Esophagus muscularis mucosa (tissue), 4 donors: ENCODE measurements around the gene PLD4. TPM values are rescaled to one million over a fixed set of nuclear protein-coding genes. Genes with fewer than 3 reads are reported as not detected.

Experiments used
- DNase-seq: peaks from one replicate; pipeline ENCODE4 v3.0.0-alpha.2; 2017; ENCODE audit errors: extremely low spot score
- H3K27ac ChIP-seq, 4 donors: fragments of 200-600 bp; sonication (generic); replicated peaks in 1 of 4; 1 replicate in 3 of 4; 2 replicates in 1 of 4; pipeline ENCODE4 v1.5.1; 2016 to 2019; ENCODE audit warnings: mild to moderate bottlenecking in 1 of 4
- H3K27me3 ChIP-seq, 4 donors: fragments of 200-600 bp; sonication (generic); one replicate each; pipeline versions ENCODE4 v1.5.1 to v1.6.0; 2016 to 2019
- H3K36me3 ChIP-seq, 4 donors: fragments of 200-600 bp; sonication (generic); one replicate each; pipeline ENCODE4 v1.5.1; 2016 to 2019
- H3K4me1 ChIP-seq, 4 donors: fragments of 200-600 bp; sonication (generic); one replicate each; pipeline ENCODE4 v1.5.1; 2016 to 2019
- H3K4me3 ChIP-seq, 4 donors: fragments of 200-600 bp; sonication (generic); 1 replicate in 2 of 4; 2 replicates in 2 of 4; pipeline ENCODE4 v1.5.1; 2016 to 2019; ENCODE audit warnings: mild to moderate bottlenecking in 4 of 4, moderate library complexity in 1 of 4
- H3K9me3 ChIP-seq, 4 donors: fragments of 200-600 bp; sonication (generic); 1 replicate in 3 of 4; 2 replicates in 1 of 4; pipeline ENCODE4 v1.5.1; 2016 to 2019
- EP300 ChIP-seq: sonication (generic); formaldehyde crosslinking; IDR thresholded peaks from one replicate; pipeline ENCODE4 v1.6.1; 2017; ENCODE audit warnings: antibody characterized with exemption
- POLR2A ChIP-seq: fragments of 450-650 bp; IDR thresholded peaks from one replicate; pipeline ENCODE4 v1.6.1; 2017; ENCODE audit warnings: antibody characterized with exemption, moderate library complexity, mild to moderate bottlenecking, low read depth
- POLR2AphosphoS5 ChIP-seq, 2 donors: sonication (generic); formaldehyde crosslinking; IDR thresholded peaks; one replicate each; pipeline ENCODE4 v1.6.1; 2017; ENCODE audit warnings: antibody characterized with exemption in 2 of 2
- WGBS: methylation state at CpG from one replicate; pipeline ENCODE4 v1.1.5; 2018; 5-methylcytosine and 5-hydroxymethylcytosine counted together
- intact Hi-C: fragments of 100-400 bp; cut with DNase I; formaldehyde crosslinking; loops from one replicate; pipeline ENCODE4 v1.15.1; 2023
- total RNA-seq, 4 donors: library from RNA; depleted of rRNA; stranded (reverse); fragments of >200 nt; gene quantifications; one replicate each; pipeline versions ENCODE4 v1.1.0 to v1.2.1, GENCODE V29; 2016
- TF ChIP-seq, protein P1 (sequence below), 3 experiments: fragments of 200-600 bp in 2 of 3; fragments of 450-650 bp in 1 of 3; sonication (generic) in 2 of 3; IDR thresholded peaks; one replicate each; pipeline ENCODE4 v1.5.1; 2017 to 2019; ENCODE audit warnings: antibody characterized with exemption in 3 of 3, mild to moderate bottlenecking in 2 of 3, moderate library complexity in 1 of 3

The PLD4 gene
- total RNA-seq, 4 donors from 2014 or later = under 0.01 to 0.50 (median 0.15) TPM

DNA sequence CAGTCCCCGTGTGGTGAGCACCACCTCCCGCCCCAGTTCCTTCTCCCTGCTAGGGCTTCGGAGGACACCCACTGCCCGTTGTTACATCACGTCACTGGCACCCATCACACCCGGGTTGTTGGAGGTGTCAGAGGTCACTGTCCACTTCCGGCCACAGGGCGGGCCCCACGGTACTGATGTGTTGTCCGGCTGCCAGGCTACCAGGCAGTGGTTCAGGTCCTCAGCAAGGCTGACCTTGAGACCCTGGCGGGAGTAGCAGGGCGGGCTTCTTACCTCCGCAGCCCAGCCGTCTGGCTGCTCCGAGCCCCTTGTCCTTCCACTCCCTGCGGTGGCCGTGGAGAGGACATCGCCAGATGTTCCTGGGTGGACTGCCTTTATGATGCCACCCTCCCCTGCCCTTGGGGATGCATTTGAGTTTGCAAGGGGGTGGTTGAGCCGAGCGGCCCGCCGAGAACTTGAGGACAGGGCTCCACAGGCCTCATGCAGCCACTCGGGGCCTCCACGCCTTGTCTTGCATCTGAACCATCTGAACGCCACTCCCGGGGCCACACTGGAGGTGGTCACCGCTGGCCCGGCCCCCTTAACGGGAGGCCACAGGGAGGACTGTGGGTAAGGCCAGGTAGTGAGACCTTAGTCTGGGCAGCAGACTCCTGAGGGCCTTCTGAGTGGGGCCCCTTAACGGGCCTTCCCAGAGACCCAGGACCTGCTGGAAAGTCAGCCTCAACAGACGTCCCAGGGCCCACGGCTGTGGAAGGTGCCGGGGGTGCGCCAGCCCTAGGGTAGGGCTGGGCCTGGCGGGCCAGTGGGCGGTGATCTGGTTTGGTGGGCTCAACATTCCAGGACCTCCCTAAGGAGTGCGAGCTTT lies 27.1 kb upstream of the PLD4 start:
- peaks cover 0 to 24% (median 0%) of the 10 kb centered on the region in 4 donors for H3K36me3 ChIP-seq
- H3K27ac ChIP-seq = no peak overlapping the region
- peaks cover 18 to 34% (median 26%) of the 10 kb centered on the region in 4 donors for H3K4me1 ChIP-seq
- H3K9me3 ChIP-seq = no peaks in the 10 kb centered on the region
- intact Hi-C loops = loop anchor here (5.0 kb wide), 1 partner anchor 150 kb away; no protein-coding TSS in a partner anchor
- H3K4me3 ChIP-seq = no peak overlapping the region
- DNase-seq = no peak
- 87% methylated on average over 28 of the region's 37 CpGs for whole genome bisulfite sequencing
- no peak for TF ChIP-seq EP300
- TF ChIP-seq, protein P1, sequence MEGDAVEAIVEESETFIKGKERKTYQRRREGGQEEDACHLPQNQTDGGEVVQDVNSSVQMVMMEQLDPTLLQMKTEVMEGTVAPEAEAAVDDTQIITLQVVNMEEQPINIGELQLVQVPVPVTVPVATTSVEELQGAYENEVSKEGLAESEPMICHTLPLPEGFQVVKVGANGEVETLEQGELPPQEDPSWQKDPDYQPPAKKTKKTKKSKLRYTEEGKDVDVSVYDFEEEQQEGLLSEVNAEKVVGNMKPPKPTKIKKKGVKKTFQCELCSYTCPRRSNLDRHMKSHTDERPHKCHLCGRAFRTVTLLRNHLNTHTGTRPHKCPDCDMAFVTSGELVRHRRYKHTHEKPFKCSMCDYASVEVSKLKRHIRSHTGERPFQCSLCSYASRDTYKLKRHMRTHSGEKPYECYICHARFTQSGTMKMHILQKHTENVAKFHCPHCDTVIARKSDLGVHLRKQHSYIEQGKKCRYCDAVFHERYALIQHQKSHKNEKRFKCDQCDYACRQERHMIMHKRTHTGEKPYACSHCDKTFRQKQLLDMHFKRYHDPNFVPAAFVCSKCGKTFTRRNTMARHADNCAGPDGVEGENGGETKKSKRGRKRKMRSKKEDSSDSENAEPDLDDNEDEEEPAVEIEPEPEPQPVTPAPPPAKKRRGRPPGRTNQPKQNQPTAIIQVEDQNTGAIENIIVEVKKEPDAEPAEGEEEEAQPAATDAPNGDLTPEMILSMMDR (IDR thresholded peaks at IDR 0.05) = no peak
- TF ChIP-seq POLR2AphosphoS5 (IDR thresholded peaks at IDR 0.05) = no peak
- no peak for TF ChIP-seq POLR2A
- H3K27me3 ChIP-seq = no peaks in the 10 kb centered on the region

DNA sequence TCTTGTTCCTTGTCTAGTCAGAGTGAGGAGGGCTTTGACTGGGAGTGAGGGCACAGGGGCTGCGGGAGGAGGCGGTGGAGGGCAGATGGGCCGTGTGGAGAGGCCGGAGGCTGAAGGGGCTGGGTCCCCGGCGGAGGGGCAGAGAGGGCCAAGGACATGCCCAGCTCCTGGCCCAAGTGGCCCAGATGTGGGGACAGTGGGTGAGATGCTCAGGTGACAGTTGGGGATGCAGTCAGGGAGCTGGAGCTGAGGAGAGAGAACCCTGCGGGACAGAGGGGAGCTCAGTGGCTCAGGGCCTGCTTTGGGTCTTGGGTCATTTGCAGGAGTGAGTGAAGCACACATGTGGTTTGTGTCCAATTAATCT lies 26.5 kb upstream of the PLD4 start:
- no peaks in the 10 kb centered on the region for H3K9me3 ChIP-seq
- 93% methylated on average over 7 of the region's 7 CpGs for WGBS
- H3K27ac ChIP-seq = no peak overlapping the region
- no peak for TF ChIP-seq POLR2AphosphoS5 (IDR thresholded peaks at IDR 0.05)
- no peak for TF ChIP-seq EP300
- TF ChIP-seq POLR2A = no peak
- TF ChIP-seq, protein P1 (IDR thresholded peaks at IDR 0.05) = no peak
- H3K27me3 ChIP-seq = no peaks in the 10 kb centered on the region
- peaks cover 18 to 34% (median 26%) of the 10 kb centered on the region in 4 donors for H3K4me1 ChIP-seq
- H3K36me3 ChIP-seq = peaks cover 0 to 21% (median 0%) of the 10 kb centered on the region in 4 donors
- intact Hi-C loops = loop anchor here (5.0 kb wide), 1 partner anchor 149 kb away; no protein-coding TSS in a partner anchor
- DNase-seq = no peak
- no peak overlapping the region for H3K4me3 ChIP-seq

DNA sequence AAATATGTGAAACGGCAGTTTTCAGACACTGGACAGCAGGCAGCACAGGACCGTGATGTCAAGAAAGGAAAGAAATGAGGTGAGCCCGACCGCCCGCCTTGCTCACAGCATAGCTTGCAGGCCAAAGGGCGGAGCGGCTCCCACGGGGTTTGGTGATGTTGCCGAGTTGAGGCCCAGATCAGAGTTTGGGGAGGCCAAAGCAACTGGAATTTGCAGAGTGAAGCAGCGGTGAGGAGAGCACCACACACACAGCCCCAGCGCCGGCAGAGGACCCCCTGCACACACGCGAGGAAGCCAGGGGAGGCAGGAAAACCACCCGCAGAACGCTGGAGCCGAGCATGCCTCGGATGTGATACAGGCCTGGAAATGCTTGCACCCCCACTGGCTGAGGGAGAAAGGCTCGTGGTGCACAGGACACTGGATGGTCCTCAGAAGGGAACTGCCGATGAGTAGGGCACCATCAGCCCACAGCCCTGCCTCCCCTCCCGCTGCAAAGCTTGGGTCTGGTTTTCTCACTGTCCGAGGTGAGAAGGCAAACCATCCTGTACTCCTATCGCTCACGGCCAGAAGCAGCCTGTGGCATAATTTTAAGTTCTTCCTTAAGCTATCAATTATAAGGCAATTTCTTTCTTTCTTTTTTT lies 25.7 kb upstream of the PLD4 start:
- Histone ChIP-seq H3K4me3 (no peak overlapping the region), H3K27ac (no peak overlapping the region), H3K9me3 (no peaks in the 10 kb centered on the region), H3K27me3 (no peaks in the 10 kb centered on the region), H3K4me1 (peaks cover 18 to 34% (median 26%) of the 10 kb centered on the region in 4 donors), H3K36me3 (peaks cover 0 to 13% (median 0%) of the 10 kb centered on the region in 4 donors)
- intact Hi-C loops = loop anchor here (5.0 kb wide), 1 partner anchor 148 kb away; no protein-coding TSS in a partner anchor
- WGBS = 77% methylated on average over 19 of the region's 24 CpGs
- TF ChIP-seq EP300 (no peak), POLR2AphosphoS5 (IDR thresholded peaks at IDR 0.05) (no peak)
- TF ChIP-seq, protein P1 (IDR thresholded peaks at IDR 0.05) = no peak
- DNase-seq = no peak

DNA sequence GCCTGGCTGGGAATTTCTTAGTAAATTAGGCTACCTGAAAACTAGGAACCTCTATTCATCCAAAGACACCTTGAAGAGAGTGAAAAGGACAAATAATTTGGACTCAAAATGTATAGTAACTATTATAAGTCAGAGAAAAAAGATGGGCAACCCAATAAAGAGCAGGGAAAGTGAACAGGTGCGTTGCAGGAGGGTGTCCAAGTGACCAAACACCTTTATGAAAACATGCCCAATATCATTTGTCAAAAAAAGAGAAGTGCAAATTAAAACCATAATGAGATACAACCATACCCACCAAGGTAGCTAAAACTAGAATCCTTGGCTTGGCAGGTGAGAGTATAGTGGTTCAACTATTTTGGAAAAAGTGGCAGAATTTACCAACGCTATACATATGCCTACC lies 24.9 kb upstream of the PLD4 start:
- intact Hi-C loops = loop anchor here (5.0 kb wide), 1 partner anchor 148 kb away; no protein-coding TSS in a partner anchor
- H3K36me3 ChIP-seq = peaks cover 0 to 5% (median 0%) of the 10 kb centered on the region in 4 donors
- H3K4me1 ChIP-seq = peaks cover 13 to 26% (median 22%) of the 10 kb centered on the region in 4 donors
- H3K4me3 ChIP-seq = no peak overlapping the region
- no peak for TF ChIP-seq POLR2A
- no peak for TF ChIP-seq EP300
- TF ChIP-seq POLR2AphosphoS5 (IDR thresholded peaks at IDR 0.05) = no peak
- TF ChIP-seq, protein P1 (IDR thresholded peaks at IDR 0.05) = no peak
- WGBS = 46% methylated on average over 2 of the region's 2 CpGs
- H3K27me3 ChIP-seq = peaks cover 0 to 5% (median 0%) of the 10 kb centered on the region in 4 donors
- no peaks in the 10 kb centered on the region for H3K9me3 ChIP-seq
- H3K27ac ChIP-seq = no peak overlapping the region
- no peak for DNase-seq
